GM12878 (cell line): ENCODE measurements around the gene TNK1. TPM values are rescaled to one million over a fixed set of nuclear protein-coding genes. Genes with fewer than 3 reads are reported as not detected.

Experiments
- ASH2L ChIP-seq: fragments of 300-600, 200-600 bp; sonication (generic); IDR thresholded peaks from 2 replicates; pipeline ENCODE4 v1.6.1; 2017; ENCODE audit warnings: low read depth, mild to moderate bottlenecking, borderline replicate concordance
- CHD1 ChIP-seq: IDR thresholded peaks from 2 replicates; pipeline ENCODE4 v1.6.1; 2012; ENCODE audit warnings: low read depth, low read length, improper control_type of control experiment
- CREM ChIP-seq: IDR thresholded peaks from 2 replicates; pipeline ENCODE4 v1.6.1; 2014; ENCODE audit warnings: antibody characterized with exemption, low read depth
- EED ChIP-seq: sonication (generic); IDR thresholded peaks from 2 replicates; pipeline ENCODE4 v1.6.1; 2016; ENCODE audit warnings: antibody characterized with exemption, low read depth
- FOS ChIP-seq: IDR thresholded peaks from 3 replicates; pipeline ENCODE4 v1.6.1; 2011; ENCODE audit warnings: borderline replicate concordance; ENCODE audit not compliant: insufficient read length; ENCODE audit errors: extremely low read depth
- LARP7 ChIP-seq: fragments of 450-650 bp; IDR thresholded peaks from 2 replicates; pipeline ENCODE4 v1.6.1; 2017; ENCODE audit warnings: mild to moderate bottlenecking
- MYC ChIP-seq: IDR thresholded peaks from 2 replicates; pipeline ENCODE4 v1.6.1; 2011; ENCODE audit warnings: mild to moderate bottlenecking, low read length, moderate library complexity, inconsistent platforms; ENCODE audit not compliant: insufficient read depth, insufficient replicate concordance, insufficient read length, severe bottlenecking
- NR2C1 ChIP-seq: fragments of 450-650 bp; IDR thresholded peaks from 2 replicates; pipeline ENCODE4 v1.6.1; 2017; ENCODE audit warnings: antibody characterized with exemption, mild to moderate bottlenecking, moderate library complexity
- POLR2AphosphoS2 ChIP-seq: IDR thresholded peaks from 2 replicates; pipeline ENCODE4 v1.6.1; 2011; ENCODE audit warnings: low read depth, mild to moderate bottlenecking, low read length, improper control_type of control experiment, moderate library complexity
- RELA ChIP-seq: fragments of 450-650 bp; IDR thresholded peaks from 2 replicates; pipeline ENCODE4 v1.8.0; 2014; ENCODE audit warnings: borderline replicate concordance; ENCODE audit not compliant: partially characterized antibody
- RELB ChIP-seq: fragments of 450-650 bp; IDR thresholded peaks from 2 replicates; pipeline ENCODE4 v1.6.1; 2017; ENCODE audit warnings: low read depth, mild to moderate bottlenecking, moderate library complexity
- SMAD1 ChIP-seq: fragments of 450-650 bp; IDR thresholded peaks from 2 replicates; pipeline ENCODE4 v1.6.1; 2018; ENCODE audit warnings: mild to moderate bottlenecking, low read depth; ENCODE audit not compliant: partially characterized antibody
- SRF ChIP-seq, 2 experiments: IDR thresholded peaks; 2 replicates each; pipeline ENCODE4 v1.6.1; 2011; ENCODE audit warnings: low read depth in 2 of 2, low read length in 2 of 2, mild to moderate bottlenecking in 1 of 2, moderate library complexity in 1 of 2
- TAF1 ChIP-seq: IDR thresholded peaks from 2 replicates; pipeline ENCODE4 v1.6.1; 2011; ENCODE audit warnings: mild to moderate bottlenecking, low read depth, low read length, borderline replicate concordance
- TARDBP ChIP-seq: IDR thresholded peaks from 2 replicates; pipeline ENCODE4 v1.6.1; 2016; ENCODE audit warnings: borderline replicate concordance
- ZNF207 ChIP-seq: fragments of 450-650 bp; IDR thresholded peaks from 2 replicates; pipeline ENCODE4 v1.6.1; 2014; ENCODE audit warnings: antibody characterized with exemption, mild to moderate bottlenecking, borderline replicate concordance
- polyA plus RNA-seq, 11 experiments: library from polyadenylated mRNA; depleted of rRNA in 4 of 11; unstranded in 6 of 11; stranded (reverse) in 5 of 11; fragments of >200 nt; fragmentation: Nextera tagmentation in 4 of 11; fragmentation: Illumina TruSeq in 1 of 11; extraction: Ambion mirVana in 4 of 11; extraction: Trizol in 1 of 11; gene quantifications; 1 replicate in 1 of 11; 2 replicates in 10 of 11; pipeline versions ENCODE4 v1.2.1 to v1.2.3, GENCODE V29; 2011 to 2016; ENCODE audit warnings: inconsistent platforms in 2 of 11, missing spikeins in 2 of 11, low read depth in 1 of 11
- total RNA-seq, 4 experiments: library from RNA; depleted of rRNA in 3 of 4; stranded (reverse); fragments of >200 nt in 3 of 4; fragmentation: Illumina TruSeq in 1 of 4; extraction: Trizol in 1 of 4; gene quantifications; 2 replicates each; pipeline versions ENCODE4 v1.2.1 to v1.2.3, GENCODE V29; 2013 to 2021
- TF ChIP-seq, protein P1 (sequence below): IDR thresholded peaks from 2 replicates; pipeline ENCODE4 v1.6.1; 2012; ENCODE audit warnings: mild to moderate bottlenecking, low read depth, low read length
- TF ChIP-seq, protein P2 (sequence below): fragments of 450-650 bp; IDR thresholded peaks from 2 replicates; pipeline ENCODE4 v1.6.1; 2014; ENCODE audit warnings: mild to moderate bottlenecking
- TF ChIP-seq, protein P3 (sequence below): fragments of 450-650 bp; formaldehyde crosslinking; IDR thresholded peaks from 2 replicates; pipeline ENCODE4 v1.4.0; 2020; ENCODE audit warnings: mild to moderate bottlenecking, moderate library complexity

Gene TNK1
- total and polyA plus RNA-seq, 10 of the 15 experiments (the other 5 are each of a cell fraction or from before 2014, with no cell fraction given): 0.06 to 2.5 (median 0.70) TPM

DNA sequence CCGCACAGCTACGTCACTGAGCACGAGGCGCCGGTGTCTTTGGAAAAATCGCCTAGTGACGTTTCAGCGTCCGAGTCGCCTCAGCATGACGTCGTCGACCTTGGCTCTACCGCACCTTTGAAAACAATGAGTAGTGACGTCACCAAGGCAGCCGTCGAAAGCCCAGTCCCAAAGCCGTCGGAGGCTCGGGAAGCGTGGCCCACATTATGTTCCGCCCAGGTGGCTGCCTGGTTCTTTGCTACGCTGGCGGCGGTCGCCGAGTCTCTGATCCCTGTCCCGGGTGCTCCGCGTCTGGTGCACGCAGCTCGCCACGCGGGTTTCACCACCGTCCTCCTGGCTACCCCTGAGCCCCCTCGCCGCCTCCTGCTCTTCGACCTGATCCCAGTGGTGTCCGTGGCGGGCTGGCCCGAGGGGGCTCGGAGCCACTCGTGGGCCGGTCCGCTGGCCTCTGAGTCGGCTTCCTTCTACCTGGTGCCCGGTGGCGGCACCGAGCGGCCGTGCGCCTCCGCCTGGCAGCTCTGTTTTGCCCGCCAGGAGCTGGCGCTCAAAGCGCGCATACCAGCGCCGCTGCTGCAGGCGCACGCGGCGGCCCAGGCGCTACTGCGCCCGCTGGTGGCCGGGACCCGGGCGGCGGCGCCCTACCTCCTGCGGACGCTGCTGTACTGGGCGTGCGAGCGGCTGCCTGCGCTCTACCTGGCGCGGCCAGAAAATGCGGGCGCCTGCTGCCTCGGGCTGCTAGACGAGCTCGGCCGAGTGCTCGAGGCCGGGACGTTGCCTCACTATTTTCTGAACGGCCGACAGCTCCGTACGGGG is 55.9 kb downstream of the TNK1 start (continued):
- no peak for TF ChIP-seq SMAD1
- no peak for TF ChIP-seq TAF1
- no peak for TF ChIP-seq CHD1
- TF ChIP-seq FOS: no peak
- TF ChIP-seq ASH2L: no peak
- no peak for TF ChIP-seq TARDBP
- TF ChIP-seq, protein P1, sequence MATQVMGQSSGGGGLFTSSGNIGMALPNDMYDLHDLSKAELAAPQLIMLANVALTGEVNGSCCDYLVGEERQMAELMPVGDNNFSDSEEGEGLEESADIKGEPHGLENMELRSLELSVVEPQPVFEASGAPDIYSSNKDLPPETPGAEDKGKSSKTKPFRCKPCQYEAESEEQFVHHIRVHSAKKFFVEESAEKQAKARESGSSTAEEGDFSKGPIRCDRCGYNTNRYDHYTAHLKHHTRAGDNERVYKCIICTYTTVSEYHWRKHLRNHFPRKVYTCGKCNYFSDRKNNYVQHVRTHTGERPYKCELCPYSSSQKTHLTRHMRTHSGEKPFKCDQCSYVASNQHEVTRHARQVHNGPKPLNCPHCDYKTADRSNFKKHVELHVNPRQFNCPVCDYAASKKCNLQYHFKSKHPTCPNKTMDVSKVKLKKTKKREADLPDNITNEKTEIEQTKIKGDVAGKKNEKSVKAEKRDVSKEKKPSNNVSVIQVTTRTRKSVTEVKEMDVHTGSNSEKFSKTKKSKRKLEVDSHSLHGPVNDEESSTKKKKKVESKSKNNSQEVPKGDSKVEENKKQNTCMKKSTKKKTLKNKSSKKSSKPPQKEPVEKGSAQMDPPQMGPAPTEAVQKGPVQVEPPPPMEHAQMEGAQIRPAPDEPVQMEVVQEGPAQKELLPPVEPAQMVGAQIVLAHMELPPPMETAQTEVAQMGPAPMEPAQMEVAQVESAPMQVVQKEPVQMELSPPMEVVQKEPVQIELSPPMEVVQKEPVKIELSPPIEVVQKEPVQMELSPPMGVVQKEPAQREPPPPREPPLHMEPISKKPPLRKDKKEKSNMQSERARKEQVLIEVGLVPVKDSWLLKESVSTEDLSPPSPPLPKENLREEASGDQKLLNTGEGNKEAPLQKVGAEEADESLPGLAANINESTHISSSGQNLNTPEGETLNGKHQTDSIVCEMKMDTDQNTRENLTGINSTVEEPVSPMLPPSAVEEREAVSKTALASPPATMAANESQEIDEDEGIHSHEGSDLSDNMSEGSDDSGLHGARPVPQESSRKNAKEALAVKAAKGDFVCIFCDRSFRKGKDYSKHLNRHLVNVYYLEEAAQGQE: no peak
- no peak for TF ChIP-seq NR2C1
- TF ChIP-seq RELB: no peak
- TF ChIP-seq, protein P2, sequence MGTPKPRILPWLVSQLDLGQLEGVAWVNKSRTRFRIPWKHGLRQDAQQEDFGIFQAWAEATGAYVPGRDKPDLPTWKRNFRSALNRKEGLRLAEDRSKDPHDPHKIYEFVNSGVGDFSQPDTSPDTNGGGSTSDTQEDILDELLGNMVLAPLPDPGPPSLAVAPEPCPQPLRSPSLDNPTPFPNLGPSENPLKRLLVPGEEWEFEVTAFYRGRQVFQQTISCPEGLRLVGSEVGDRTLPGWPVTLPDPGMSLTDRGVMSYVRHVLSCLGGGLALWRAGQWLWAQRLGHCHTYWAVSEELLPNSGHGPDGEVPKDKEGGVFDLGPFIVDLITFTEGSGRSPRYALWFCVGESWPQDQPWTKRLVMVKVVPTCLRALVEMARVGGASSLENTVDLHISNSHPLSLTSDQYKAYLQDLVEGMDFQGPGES: no peak
- TF ChIP-seq EED: no peak
- TF ChIP-seq, protein P3, sequence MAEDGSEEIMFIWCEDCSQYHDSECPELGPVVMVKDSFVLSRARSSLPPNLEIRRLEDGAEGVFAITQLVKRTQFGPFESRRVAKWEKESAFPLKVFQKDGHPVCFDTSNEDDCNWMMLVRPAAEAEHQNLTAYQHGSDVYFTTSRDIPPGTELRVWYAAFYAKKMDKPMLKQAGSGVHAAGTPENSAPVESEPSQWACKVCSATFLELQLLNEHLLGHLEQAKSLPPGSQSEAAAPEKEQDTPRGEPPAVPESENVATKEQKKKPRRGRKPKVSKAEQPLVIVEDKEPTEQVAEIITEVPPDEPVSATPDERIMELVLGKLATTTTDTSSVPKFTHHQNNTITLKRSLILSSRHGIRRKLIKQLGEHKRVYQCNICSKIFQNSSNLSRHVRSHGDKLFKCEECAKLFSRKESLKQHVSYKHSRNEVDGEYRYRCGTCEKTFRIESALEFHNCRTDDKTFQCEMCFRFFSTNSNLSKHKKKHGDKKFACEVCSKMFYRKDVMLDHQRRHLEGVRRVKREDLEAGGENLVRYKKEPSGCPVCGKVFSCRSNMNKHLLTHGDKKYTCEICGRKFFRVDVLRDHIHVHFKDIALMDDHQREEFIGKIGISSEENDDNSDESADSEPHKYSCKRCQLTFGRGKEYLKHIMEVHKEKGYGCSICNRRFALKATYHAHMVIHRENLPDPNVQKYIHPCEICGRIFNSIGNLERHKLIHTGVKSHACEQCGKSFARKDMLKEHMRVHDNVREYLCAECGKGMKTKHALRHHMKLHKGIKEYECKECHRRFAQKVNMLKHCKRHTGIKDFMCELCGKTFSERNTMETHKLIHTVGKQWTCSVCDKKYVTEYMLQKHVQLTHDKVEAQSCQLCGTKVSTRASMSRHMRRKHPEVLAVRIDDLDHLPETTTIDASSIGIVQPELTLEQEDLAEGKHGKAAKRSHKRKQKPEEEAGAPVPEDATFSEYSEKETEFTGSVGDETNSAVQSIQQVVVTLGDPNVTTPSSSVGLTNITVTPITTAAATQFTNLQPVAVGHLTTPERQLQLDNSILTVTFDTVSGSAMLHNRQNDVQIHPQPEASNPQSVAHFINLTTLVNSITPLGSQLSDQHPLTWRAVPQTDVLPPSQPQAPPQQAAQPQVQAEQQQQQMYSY (CRISPR knock-in tag): no peak
- no peak for TF ChIP-seq SRF (IDR thresholded peaks at IDR 0.05; ENCODE audit: low read depth in 2 of 2, low read length in 2 of 2)
- peak; percentile 87 for TF ChIP-seq LARP7
- peak; percentile 85 for TF ChIP-seq MYC
- peak; percentile 82 for TF ChIP-seq CREM
- no peak for TF ChIP-seq ZNF207
- TF ChIP-seq POLR2AphosphoS2: no peak
- TF ChIP-seq RELA: no peak
